Measurements from ENCODE around the gene ANKRD28.
"Not testable (repeated sequence)": the region's sequence is repeated elsewhere in the genome, so short reads cannot be mapped to it uniquely, and the experiment has no call there.

ANKRD28 gene

GRCh38 chr3:15769256-15769915 is 28.4 kb downstream of the ANKRD28 start:
- DNase-seq = no peak

GRCh38 chr3:15768421-15769255 is 29.1 kb downstream of the ANKRD28 start:
- no peak for DNase-seq

GRCh38 chr3:15766406-15766805 is 31.4 kb downstream of the ANKRD28 start:
- DNase-seq = no peak

- DNase-seq = no peak
These were observed 39.5 kb downstream of the ANKRD28 start for GRCh38 chr3:15758295-15758694.

- no peak for DNase-seq
These were observed 40.0 kb downstream of the ANKRD28 start for GRCh38 chr3:15757824-15758223.

GRCh38 chr3:15756505-15756904 is 41.3 kb downstream of the ANKRD28 start:
- DNase-seq = no peak

- no peak for DNase-seq
These were observed 42.0 kb downstream of the ANKRD28 start for GRCh38 chr3:15755780-15756179.

GRCh38 chr3:15755181-15755580 is 42.6 kb downstream of the ANKRD28 start:
- no peak for DNase-seq

- DNase-seq = no peak
These were observed 43.7 kb downstream of the ANKRD28 start for GRCh38 chr3:15754047-15754446.

GRCh38 chr3:15753056-15753710 is 44.6 kb downstream of the ANKRD28 start:
- no peak for DNase-seq

- no peak for DNase-seq
These were observed 46.9 kb downstream of the ANKRD28 start for GRCh38 chr3:15750879-15751278.

GRCh38 chr3:15750143-15750542 is 47.6 kb downstream of the ANKRD28 start:
- DNase-seq = no peak

- not testable (repeated sequence) for DNase-seq
These were observed 51.9 kb downstream of the ANKRD28 start for GRCh38 chr3:15745896-15746295.

- no peak for DNase-seq
These were observed 53.6 kb downstream of the ANKRD28 start for GRCh38 chr3:15744176-15744575.

GRCh38 chr3:15743587-15744009 is 54.2 kb downstream of the ANKRD28 start:
- DNase-seq = no peak

GRCh38 chr3:15742236-15742635 is 55.5 kb downstream of the ANKRD28 start:
- not testable (repeated sequence) for DNase-seq

- not testable (repeated sequence) for DNase-seq
These were observed 59.2 kb downstream of the ANKRD28 start for GRCh38 chr3:15738616-15739005.

GRCh38 chr3:15731024-15731423 is 66.8 kb downstream of the ANKRD28 start:
- no peak for DNase-seq

- no peak for DNase-seq
These were observed 69.0 kb downstream of the ANKRD28 start for GRCh38 chr3:15728766-15729165.

- DNase-seq = no peak
These were observed 70.9 kb downstream of the ANKRD28 start for GRCh38 chr3:15726881-15727280.

- no peak for DNase-seq
These were observed 71.7 kb downstream of the ANKRD28 start for GRCh38 chr3:15726043-15726442.

- DNase-seq = no peak
These were observed 73.3 kb downstream of the ANKRD28 start for GRCh38 chr3:15724446-15724845.

- DNase-seq = no peak
These were observed 74.2 kb downstream of the ANKRD28 start for GRCh38 chr3:15723624-15723884.
